T follicular helper cell (primary cell): Measurements from ENCODE around the gene CFAP77.
A peak's percentile ranks its signal among the peaks of the same experiment; 100 is the strongest.

ENCODE experiments used
- DNase-seq: peaks from one replicate; pipeline ENCODE4 v3.0.0-alpha.2; 2020; ENCODE audit warnings: low read depth

Gene CFAP77

DNA sequence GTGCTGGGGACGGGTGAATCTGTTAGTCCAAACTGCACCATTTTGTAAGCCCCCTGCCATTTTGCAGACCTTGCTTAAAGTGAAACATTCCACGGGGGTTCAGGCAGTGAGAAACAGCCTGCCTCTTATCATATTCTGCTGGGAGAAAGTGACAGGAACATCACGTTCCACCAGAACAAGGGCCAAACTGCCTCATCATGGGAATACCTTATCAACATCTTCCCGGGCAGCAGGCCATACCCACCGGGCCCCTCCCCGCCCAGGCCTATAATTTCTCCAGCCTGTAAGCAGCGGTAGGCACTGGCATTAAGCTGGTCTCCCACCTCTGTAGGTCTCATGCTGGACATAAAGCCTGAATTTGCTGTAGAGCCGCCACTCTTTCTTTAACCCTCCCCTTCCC, 1.5 kb upstream of the CFAP77 start:
- DNase-seq: no peak

DNA sequence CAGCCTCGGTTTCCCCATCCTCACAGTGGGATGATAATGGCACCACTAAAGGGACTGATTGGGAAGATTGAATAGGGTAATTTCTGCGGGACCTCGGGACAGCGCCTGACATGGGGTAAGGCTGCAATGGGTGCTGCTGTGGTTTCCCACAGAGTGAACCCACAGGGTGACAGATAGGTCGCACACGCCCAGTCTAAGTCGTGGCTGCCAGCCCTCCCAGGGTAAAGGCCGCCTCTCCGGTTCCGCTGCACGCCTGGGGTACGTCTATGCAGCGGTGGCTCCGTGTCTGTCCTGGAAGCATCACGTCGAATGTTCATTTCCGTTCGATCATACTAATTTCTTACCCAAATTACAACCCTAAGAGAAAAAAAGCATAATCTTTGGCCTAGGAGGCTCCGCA, 631 bp downstream of the CFAP77 start:
- no peak for DNase-seq

DNA sequence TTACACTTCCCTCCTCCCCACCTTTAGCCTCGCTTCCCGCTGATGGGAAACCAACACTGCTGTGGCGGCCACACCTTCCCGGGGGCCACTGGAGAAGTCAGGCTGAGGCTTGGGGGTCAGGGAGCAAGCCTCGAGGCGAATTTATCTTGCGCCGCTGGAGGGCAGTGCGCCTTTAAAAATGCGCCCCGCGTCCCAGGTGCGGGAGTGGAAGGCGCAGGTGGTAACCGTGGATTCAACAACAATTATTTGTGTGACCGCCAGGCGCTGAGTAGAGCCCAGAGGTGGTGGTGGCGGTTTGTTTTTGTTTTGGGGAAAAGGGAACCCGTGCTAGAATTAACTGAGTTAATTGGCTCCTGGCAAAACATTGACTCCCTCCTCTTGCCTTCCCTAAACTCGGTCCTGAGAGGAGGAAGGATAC, 1.1 kb downstream of the CFAP77 start:
- peak; percentile 61 for DNase-seq

DNA sequence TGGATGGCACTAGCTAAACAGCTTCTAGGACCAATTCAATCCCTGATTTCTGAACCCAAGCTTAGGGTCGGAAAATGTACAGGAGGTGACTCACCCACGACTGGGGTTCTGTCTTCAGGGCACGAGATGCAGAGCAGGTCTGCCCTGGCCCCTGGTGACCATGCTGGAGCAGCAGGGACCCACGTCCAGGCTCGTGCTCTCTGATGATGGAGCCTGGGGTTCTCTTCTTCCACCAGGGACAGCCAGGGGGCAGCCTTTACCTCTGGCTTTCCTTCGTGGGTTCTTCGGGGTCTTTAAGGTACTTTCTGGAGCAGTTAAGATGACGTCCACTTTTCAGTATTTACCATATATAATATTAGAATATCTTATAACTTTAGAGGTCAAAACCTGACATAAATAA, 2.1 kb downstream of the CFAP77 start:
- no peak for DNase-seq

DNA sequence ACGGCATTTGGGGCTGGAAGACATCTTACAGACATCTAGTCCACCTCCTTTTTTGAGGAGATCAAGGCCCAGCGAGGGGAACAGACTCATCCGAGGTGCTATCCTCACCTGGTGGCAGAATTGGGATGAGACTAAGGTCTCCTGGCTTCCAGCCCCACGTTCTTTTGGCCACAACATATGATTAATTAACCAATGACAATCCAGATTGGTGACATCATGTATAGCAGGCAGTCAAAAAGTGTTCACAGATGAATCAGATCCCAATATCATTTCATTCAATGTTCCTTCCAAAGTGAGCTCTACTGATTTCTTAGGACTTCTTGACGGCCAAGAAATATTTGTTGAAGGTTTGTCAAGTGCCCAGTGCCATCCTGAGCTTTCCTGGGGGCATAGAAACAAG, 3.9 kb downstream of the CFAP77 start:
- DNase-seq: no peak

DNA sequence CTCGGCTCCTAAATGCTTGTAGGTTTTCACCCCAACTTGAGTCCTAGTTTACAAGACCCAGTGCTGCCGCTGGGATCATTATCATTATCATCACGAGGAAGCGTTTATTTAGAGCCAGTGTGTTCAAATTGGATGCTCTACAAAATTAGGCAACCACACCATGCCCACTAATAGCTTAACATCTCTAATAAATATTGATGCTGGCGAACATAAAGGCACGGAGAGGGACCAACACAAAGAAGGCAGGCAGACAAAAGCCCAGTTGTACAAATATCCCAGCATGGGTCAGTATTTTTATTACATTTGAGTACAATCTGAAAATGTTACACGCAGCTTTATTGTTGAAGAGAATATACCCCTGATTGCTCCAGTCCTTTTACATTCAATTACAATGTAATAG, 4.7 kb downstream of the CFAP77 start:
- no peak for DNase-seq

DNA sequence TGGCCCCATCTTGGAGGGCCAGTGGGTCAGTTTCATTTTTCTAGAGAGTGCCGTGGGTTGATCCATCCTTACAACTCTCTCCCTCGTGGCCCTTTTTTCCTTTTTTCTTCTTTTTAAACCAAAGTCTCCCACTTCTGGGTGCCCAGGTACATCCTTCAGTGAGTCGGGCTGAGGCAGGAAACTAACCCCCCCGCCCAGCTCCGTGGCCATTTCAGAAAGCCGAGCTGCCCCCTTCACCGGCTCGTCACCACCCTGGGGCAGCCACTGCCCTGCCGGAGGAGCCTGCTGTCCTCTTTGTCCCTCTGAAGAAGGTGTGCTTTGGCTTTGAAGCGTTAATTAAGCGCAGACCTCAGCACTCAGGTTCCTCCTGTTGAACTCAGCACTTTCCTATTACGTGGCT, 5.2 kb downstream of the CFAP77 start:
- no peak for DNase-seq

DNA sequence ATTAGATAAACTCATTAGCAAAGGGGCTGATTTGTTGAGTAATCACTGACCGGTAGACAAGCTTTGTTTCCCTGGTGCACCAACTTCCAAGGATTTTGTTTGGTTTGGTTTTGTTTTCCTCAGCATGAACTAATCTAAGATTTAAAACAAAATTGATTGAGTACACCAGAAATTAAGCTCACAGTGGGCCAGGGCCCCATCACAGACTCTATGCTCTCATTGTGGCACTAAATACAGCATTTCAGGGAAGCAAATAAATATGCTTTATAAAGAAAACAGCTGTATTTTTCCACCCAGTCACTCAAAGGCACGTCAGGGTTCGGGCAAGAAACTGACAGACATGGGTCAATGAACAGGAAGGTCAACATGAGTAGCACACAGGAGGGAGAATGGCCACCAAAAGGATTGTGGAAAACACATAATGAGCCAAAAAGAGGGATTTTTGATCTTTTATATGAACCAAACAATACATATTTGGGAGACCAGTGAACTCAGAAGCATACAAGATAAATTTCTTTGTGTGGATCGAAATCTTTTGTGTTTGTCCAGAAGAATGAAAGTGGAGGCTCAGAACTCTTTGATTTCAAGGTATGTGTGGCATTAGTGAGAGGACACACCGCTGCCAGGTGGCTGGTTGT, 8.8 kb downstream of the CFAP77 start:
- DNase-seq: no peak

DNA sequence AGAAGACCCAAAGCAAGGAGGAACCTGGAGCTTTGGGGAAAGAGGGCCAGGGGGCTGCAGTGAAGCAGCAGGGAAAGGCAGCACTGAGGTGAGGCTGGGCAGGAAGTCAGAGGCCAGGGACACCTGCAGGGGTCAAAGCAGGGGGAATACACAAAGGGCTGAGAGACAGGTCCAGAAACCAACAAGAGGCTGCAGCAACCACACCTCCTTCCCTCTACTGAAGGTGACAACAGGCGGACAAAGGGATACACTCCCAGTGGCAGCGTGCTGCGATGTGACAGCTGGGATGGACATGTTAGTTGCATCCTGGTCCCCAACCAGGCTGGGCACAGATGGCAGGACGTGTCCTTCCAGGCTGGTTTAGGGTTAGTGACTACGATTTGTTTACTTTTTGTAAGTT, 12.6 kb downstream of the CFAP77 start:
- no peak for DNase-seq

DNA sequence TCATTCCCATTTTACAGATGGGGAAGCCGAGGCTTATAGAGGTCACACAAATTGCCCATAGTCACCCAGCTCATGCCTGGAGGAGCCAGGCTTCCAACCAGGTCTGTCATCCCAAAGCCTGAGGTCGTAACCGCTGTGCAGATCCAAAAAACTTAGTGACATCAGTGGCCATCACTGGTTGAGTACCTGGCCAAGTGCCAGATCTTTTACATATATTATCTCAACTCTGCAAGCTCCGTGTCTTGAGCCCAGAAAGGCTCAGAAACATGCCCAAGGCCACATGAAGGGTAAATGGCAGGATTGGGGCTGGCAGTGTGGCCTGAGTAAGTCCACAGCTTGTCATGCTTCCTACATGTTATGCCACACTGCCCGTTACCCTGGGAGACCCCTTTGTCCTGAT, 13.5 kb downstream of the CFAP77 start:
- DNase-seq: no peak

DNA sequence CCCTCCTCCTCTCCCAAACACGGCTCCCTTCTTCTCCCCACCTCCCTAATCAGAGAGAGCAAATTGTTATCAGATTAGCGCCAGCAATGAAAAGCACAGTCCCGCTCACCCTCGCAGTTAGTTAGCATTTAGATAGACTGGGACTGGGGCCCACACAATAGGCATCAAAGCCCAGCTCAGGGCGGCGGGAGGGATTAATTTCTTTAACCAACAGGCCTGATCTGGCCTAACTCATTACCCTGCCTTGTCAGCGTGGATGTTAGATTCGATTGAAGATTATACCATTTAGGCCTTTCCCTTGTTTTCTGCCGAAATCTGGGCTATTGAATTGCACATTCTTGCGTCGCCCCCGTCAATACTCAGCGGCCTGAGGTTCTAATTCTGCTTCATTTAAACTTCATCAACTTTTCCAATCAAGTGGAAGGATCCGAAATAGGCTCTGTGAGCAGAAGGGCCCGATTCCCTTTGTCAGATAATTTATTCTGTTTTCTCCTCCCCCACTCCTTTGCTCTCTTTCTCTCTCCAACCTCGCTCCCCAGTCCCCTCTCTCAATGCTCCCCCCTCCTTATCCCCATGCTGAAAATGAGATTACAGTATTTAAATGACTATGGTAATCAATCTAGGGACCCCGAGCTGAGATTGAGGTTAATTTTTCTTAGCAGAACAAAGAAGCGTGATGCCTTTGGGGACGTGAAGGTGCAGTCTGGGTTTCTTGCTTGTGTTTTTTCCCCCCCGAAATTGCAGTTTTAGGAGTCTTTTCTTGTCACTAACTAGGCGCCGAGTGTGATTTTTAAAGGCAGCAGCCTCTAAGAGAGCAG, 15.1 kb downstream of the CFAP77 start:
- DNase-seq: no peak

DNA sequence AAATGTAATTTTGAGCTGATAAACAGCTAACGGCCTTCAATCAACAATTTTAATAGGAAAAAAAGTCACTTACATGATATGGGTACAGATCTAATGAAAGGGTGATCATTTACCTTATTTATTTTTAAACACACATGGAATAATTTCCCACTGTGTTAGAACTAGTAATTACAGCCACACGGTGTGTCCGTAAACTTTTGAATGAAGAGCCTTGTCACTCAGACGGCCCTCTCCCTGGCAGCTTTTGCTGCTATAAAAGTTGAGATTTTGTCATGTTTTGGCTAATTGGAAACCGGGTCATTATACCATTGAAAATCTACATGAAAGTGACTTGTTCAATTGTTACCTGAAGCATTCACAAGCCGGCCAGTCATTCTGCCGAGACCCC, 15.7 kb downstream of the CFAP77 start:
- no peak for DNase-seq

DNA sequence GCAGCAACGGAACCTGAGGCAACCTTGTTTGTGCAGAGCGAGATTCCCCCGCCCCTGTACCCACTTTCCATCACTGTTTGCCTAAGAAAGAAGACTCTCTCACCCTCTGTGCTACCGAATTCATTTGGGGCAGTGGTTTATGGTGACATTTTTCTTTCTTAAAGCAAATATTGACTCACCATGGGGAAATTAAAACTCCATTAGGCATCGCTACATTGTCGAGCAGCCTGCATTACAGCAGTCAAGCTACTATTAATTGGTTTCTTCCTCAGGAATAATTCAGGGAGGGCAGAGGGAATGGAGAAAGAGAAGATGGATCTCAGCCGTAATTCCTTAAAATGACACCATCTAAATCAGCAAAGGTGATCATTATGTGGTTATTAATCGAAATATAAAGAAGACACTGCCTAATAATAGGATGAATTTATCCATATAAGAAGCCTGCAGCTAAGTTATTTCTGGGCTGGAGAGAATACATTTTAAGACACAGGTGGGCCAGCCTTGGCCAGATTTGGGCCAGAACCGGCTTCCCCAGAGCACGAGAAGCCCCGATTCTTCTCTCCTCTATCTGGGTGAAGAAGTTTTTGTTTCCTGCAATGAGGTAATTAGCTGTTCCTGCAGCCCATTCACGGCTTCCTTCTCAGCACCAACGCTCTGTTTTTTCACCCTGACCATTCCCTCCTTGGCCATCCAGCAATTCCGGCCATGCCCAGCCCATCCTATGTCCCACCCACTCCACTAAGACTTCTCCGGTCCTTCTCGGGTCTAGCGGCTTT, 16.8 kb downstream of the CFAP77 start:
- no peak for DNase-seq

DNA sequence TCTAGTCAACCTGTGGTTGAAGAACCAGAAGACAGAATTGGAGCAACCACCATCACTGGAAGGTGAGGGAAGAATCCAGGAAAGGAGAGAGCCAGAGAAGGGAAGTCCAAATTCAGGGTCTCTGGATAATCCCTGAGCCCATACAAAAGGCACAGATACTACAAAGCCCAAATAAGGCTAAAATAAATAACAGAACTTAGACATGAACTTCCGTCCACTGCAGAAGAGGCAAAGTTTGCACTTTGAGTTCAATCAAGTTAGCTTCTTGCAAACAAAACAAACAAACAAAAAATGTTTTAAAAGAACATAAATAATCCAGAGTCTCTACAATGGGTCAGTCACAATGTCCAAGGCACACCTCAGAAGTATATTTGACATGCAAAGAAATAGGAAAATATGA, 21.0 kb downstream of the CFAP77 start:
- DNase-seq: no peak

DNA sequence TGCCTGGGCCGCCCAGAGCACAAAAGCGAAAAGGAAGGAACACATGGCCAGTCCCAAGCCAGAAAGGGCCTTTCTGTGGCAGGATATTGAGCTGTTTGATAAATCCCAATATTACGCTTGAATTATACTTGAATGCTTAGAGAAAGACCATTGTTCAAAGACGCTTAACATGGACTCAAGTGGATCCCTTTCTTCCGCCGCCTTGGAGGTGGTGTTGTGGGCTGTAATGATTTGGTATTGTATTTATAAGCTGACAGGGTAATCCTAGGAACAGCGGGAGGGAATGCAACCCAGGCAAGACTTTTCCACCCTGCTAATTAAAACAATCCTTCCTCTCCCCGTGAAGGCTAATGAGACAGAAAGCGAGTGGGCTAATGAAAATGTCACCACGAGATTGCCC, 24.9 kb downstream of the CFAP77 start:
- no peak for DNase-seq

DNA sequence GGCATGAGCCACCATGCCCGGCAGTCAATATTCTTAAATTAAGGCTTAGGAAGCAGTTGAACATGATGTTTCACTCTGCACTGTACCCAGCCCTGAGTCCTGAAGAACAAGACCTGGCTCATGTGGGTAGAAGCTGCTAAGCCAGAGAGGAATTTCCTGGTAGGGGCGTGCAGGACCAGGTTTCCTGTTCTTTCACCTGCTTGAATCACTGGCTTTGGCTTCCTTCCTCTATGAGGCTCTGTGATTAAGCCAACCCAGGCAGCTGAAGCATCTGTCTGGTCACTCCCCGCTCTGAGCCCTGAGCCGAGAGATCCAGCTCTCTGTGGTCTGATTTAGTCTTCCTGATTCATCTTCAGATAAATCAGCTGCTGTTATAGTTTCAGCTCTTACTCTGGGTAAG, 29.1 kb downstream of the CFAP77 start:
- no peak for DNase-seq

DNA sequence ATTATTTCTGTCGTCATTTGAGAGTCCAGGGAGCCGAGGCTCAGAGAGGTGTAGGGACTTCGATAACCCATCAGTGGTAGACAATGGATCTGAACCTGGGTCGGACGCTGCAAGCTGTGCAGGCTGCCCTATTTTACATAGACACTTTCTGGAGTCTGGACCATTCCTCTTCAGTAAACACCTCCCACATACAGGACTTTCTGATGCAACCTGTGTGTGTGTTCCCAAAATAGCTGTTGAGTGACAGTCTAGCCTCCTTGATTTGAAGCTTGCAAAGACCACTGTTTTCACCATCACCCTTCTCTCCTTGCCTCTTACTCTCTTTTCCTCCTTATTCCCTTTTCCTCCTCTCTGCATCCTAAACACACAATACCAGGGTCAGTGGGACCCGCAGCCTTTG, 30.7 kb downstream of the CFAP77 start:
- DNase-seq: no peak

DNA sequence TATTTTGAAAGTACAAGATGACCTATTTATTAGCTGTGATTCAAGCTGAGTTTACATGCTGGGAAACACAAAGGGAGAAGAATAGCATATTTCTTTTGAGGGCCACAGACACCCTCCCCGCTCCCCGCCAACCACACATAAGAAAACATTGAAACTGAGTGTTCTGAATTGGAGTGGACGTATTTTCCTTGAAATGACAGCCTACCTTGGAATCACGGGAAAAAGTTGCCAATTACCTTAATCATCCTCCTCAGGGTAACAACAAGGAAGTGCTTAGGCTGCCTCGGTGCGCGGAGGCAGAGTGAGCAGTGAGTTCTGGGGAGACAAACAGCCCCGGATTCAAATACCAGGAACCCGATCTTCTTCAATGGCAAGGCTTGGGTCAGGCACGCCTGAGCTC, 31.4 kb downstream of the CFAP77 start:
- DNase-seq: no peak

DNA sequence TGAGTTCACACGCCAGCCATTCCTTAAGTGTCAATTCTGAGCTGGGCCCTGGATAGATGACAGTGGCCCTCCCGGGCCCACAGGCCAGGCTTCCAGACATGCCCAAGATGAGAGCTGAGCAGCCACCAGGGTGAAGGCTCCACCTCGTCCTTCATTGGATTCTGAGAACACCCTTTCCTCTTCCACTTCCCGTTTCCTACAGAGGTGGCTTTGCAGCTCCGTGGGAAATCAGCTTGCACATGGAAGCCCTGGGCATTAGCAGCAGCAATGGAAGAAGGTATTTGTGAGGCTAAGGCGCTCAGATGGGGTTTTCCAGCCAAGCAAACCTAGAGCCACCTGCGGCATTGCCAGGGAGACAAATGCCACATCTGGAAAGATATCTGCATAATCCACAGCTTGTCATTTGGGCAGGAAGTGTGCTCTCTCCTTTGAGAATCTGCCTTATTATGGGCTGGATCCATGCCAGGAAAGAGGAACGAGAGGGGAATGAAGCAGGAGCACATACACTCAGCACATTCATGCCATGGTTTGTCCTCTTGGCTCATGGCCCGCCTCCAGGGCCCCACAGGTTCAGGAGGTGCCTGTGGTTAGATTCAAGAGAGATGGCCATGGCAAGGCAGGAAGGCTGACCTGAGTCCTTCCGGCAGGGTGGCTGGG, 34.1 kb downstream of the CFAP77 start:
- DNase-seq: no peak

DNA sequence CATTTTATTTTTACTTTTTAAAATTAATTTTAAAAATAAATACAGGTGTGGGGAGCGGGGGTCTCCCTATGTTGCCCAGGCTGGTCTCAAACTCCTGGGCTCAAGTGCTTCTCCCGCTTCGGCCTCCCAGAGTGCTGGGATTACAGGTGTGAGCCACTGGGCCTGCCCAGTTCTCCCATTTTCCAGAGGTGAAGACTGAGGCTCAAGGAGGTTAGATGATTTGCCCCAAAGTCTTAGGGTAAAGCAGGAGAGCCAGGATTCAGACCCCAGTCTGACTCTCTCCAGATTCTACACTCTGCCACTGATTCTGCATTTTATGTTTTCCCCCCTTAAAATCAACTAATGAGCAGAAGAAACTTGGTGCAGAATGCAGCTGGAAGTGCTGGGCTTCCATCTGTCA, 36.9 kb downstream of the CFAP77 start:
- DNase-seq: no peak

DNA sequence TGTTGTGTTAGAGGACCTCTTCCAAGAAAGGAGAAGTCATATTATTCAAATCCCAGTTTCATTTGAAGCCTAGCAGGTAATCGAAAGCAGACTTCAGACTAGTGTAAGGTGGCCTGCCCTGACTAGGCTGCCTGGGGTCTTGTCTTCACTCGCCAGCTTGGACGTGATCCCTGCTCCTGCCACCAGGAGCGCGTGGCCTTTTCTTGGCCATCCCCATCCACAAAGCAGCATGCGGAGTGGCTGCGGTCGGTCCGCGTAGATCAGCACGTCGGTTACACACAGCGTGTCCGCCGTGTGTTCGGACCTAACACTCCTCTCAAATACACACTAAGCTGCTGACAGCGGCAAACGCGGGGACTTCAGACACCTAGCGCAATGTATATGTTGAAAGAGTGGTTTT, 37.3 kb downstream of the CFAP77 start:
- DNase-seq: no peak

DNA sequence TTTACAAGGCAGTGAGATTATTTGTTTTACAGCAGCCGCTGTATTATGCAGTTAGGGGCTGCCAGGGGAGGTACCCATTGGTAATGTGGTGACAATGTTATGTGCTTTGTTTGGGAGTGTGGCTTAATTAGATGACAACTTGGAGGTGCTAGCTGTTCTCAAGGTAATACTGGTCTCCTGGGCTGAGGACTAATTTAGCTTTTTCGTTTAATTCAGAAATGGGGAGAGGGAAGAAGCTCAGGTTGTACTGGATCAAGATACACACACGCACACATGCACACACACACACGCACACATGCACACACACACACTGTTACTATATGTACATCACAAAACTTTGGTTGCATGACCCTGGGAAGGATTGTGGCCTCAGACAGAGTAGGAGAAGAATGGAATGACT, 37.9 kb downstream of the CFAP77 start:
- no peak for DNase-seq

DNA sequence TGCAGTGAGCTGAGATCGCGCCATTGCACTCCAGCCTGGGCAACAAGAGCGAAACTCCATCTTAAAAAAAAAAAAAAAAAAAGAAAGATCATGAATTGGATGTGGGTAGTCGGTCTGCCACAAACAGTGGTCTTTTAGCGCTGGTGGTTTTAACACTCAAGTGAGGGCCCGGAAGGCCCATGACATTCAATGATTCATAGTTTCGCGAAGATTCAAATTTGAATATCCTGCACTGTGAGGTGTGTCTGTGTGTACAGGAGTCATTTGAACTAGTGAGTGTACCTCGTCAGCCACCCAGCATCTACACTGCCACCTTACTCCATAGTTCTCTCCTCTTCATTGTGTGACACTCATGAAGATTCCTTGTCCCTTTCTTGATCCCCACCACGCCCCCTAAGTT, 41.3 kb downstream of the CFAP77 start:
- DNase-seq: no peak
